Immature natural killer cell (primary cell): ENCODE data around the gene CCL21. TPM values are rescaled to one million over a fixed set of nuclear protein-coding genes. Genes with fewer than 3 reads are reported as not detected.
A peak's percentile ranks its signal among the peaks of the same experiment; 100 is the strongest.

ENCODE experiments used
- DNase-seq, 3 donors: peaks; one replicate each; pipeline ENCODE4 v3.0.0; 2022; ENCODE audit warnings: mixed read lengths in 1 of 3
- H3K27ac Mint-ChIP-seq, 6 donors: one replicate each; pipeline ENCODE4 v1.8.0; 2020; ENCODE audit warnings: mixed read lengths in 6 of 6, mild to moderate bottlenecking in 5 of 6, inconsistent platforms in 4 of 6, moderate library complexity in 3 of 6
- H3K27me3 Mint-ChIP-seq, 3 donors: one replicate each; pipeline ENCODE4 v1.8.0; 2020 to 2021; ENCODE audit warnings: low read depth in 3 of 3, mild to moderate bottlenecking in 3 of 3, mixed read lengths in 3 of 3, moderate library complexity in 3 of 3, inconsistent platforms in 1 of 3
- H3K36me3 Mint-ChIP-seq, 3 donors: one replicate each; pipeline ENCODE4 v1.8.0; 2020; ENCODE audit warnings: mixed read lengths in 3 of 3, inconsistent platforms in 2 of 3, mild to moderate bottlenecking in 2 of 3
- H3K4me1 Mint-ChIP-seq, 2 donors: one replicate each; pipeline ENCODE4 v1.8.0; 2020; ENCODE audit warnings: inconsistent platforms in 2 of 2, mild to moderate bottlenecking in 2 of 2, mixed read lengths in 2 of 2, moderate library complexity in 1 of 2
- H3K4me3 Mint-ChIP-seq, 5 donors: one replicate each; pipeline ENCODE4 v1.8.0; 2020; ENCODE audit warnings: mild to moderate bottlenecking in 5 of 5, mixed read lengths in 5 of 5, inconsistent platforms in 3 of 5, moderate library complexity in 3 of 5
- H3K9me3 Mint-ChIP-seq, 6 donors: one replicate each; pipeline ENCODE4 v1.8.0; 2020; ENCODE audit warnings: mild to moderate bottlenecking in 6 of 6, mixed read lengths in 6 of 6, inconsistent platforms in 4 of 6, moderate library complexity in 3 of 6
- polyA plus RNA-seq, 3 donors: library from polyadenylated mRNA; unstranded; fragments of 300-500 nt; fragmentation: Illumina TruSeq; gene quantifications; one replicate each; pipeline ENCODE4 v1.2.3, GENCODE V29; 2021

Gene CCL21
- polyA plus RNA-seq, 3 donors from 2014 or later, result not detected

- DNase-seq, result no peak
- Mint-ChIP-seq H3K27me3 (peaks cover 0 to 4% (median 0%) of the 10 kb centered on the region in 3 donors), H3K4me1 (no peaks in the 10 kb centered on the region), H3K4me3 (no peak overlapping the region), H3K9me3 (no peaks in the 10 kb centered on the region), H3K27ac (no peak overlapping the region), H3K36me3 (no peaks in the 10 kb centered on the region)
These were observed 18.0 kb downstream of the CCL21 start for GRCh38 chr9:34691936-34692315.

- Mint-ChIP-seq H3K36me3 (no peaks in the 10 kb centered on the region), H3K4me1 (no peaks in the 10 kb centered on the region), H3K27ac (no peak within 1 kb of the TSS), H3K27me3 (peaks cover 0 to 4% (median 0%) of the 10 kb centered on the region in 3 donors), H3K4me3 (no peak within 1 kb of the TSS), H3K9me3 (no peaks in the 10 kb centered on the region)
- no peak for DNase-seq
These were observed 18.7 kb downstream of the CCL21 start, which contains the start of gene CCL19 for GRCh38 chr9:34690983-34691935. Gene CCL19, minus strand, starts transcription at chr9:34691276. Its CDS starts 137 bp downstream, at chr9:34691139.

- H3K27ac Mint-ChIP-seq, result no peak overlapping the region
- peaks cover 0 to 2% of the 10 kb centered on the region in 2 donors for H3K4me1 Mint-ChIP-seq
- H3K9me3 Mint-ChIP-seq, result no peaks in the 10 kb centered on the region
- no peak overlapping the region for H3K4me3 Mint-ChIP-seq
- DNase-seq, result no peak
- peaks cover 0 to 3% (median 0%) of the 10 kb centered on the region in 3 donors for H3K27me3 Mint-ChIP-seq
- peaks cover 0 to 3% (median 0%) of the 10 kb centered on the region in 3 donors for H3K36me3 Mint-ChIP-seq
These were observed 20.4 kb downstream of the CCL21 start for GRCh38 chr9:34689512-34689911.

- Mint-ChIP-seq H3K27me3 (peaks cover 0 to 3% (median 0%) of the 10 kb centered on the region in 3 donors), H3K9me3 (no peaks in the 10 kb centered on the region), H3K4me3 (no peak overlapping the region), H3K27ac (no peak overlapping the region), H3K4me1 (peaks cover 0 to 2% of the 10 kb centered on the region in 2 donors), H3K36me3 (peaks cover 0 to 3% (median 0%) of the 10 kb centered on the region in 3 donors)
- no peak for DNase-seq
These were observed 20.8 kb downstream of the CCL21 start for GRCh38 chr9:34689116-34689470.

GRCh38 chr9:34688329-34689115 is 21.4 kb downstream of the CCL21 start:
- Mint-ChIP-seq H3K27me3 (peaks cover 0 to 3% (median 0%) of the 10 kb centered on the region in 3 donors), H3K36me3 (peaks cover 0 to 3% (median 0%) of the 10 kb centered on the region in 3 donors), H3K27ac (no peak overlapping the region), H3K9me3 (no peaks in the 10 kb centered on the region), H3K4me1 (peaks cover 0 to 2% of the 10 kb centered on the region in 2 donors), H3K4me3 (no peak overlapping the region)
- DNase-seq, result no peak

- no peak overlapping the region for H3K4me3 Mint-ChIP-seq
- no peak for DNase-seq
- H3K27me3 Mint-ChIP-seq, result no peaks in the 10 kb centered on the region
- no peak overlapping the region for H3K27ac Mint-ChIP-seq
- peaks cover 0 to 2% of the 10 kb centered on the region in 2 donors for H3K4me1 Mint-ChIP-seq
- no peaks in the 10 kb centered on the region for H3K9me3 Mint-ChIP-seq
- H3K36me3 Mint-ChIP-seq, result peaks cover 0 to 3% (median 0%) of the 10 kb centered on the region in 3 donors
These were observed 22.5 kb downstream of the CCL21 start for GRCh38 chr9:34687276-34688030.

- Mint-ChIP-seq H3K9me3 (no peaks in the 10 kb centered on the region), H3K36me3 (peaks cover 0 to 3% (median 0%) of the 10 kb centered on the region in 3 donors), H3K27me3 (no peaks in the 10 kb centered on the region), H3K4me1 (peaks cover 0 to 2% of the 10 kb centered on the region in 2 donors), H3K4me3 (no peak overlapping the region), H3K27ac (no peak overlapping the region)
- no peak for DNase-seq
These were observed 23.2 kb downstream of the CCL21 start for GRCh38 chr9:34686732-34687131.

GRCh38 chr9:34686231-34686630 is 23.7 kb downstream of the CCL21 start:
- peaks cover 0 to 3% (median 0%) of the 10 kb centered on the region in 3 donors for H3K36me3 Mint-ChIP-seq
- H3K9me3 Mint-ChIP-seq, result no peaks in the 10 kb centered on the region
- no peak overlapping the region for H3K27ac Mint-ChIP-seq
- H3K4me3 Mint-ChIP-seq, result no peak overlapping the region
- no peak for DNase-seq
- H3K4me1 Mint-ChIP-seq, result peaks cover 0 to 2% of the 10 kb centered on the region in 2 donors
- peaks cover 0 to 2% (median 2%) of the 10 kb centered on the region in 3 donors for H3K27me3 Mint-ChIP-seq

- DNase-seq, result no peak
- Mint-ChIP-seq H3K27ac (no peak overlapping the region), H3K4me1 (peaks cover 0 to 2% of the 10 kb centered on the region in 2 donors), H3K36me3 (peaks cover 0 to 3% (median 0%) of the 10 kb centered on the region in 3 donors), H3K4me3 (no peak overlapping the region), H3K9me3 (no peaks in the 10 kb centered on the region), H3K27me3 (peaks cover 2 to 4% (median 2%) of the 10 kb centered on the region in 3 donors)
These were observed 24.3 kb downstream of the CCL21 start for GRCh38 chr9:34685591-34685990.

- Mint-ChIP-seq H3K4me1 (peaks cover 0 to 2% of the 10 kb centered on the region in 2 donors), H3K36me3 (peaks cover 0 to 3% (median 0%) of the 10 kb centered on the region in 3 donors), H3K4me3 (no peak overlapping the region), H3K27me3 (peaks cover 2 to 4% (median 2%) of the 10 kb centered on the region in 3 donors), H3K9me3 (no peaks in the 10 kb centered on the region), H3K27ac (no peak overlapping the region)
- no peak for DNase-seq
These were observed 25.1 kb downstream of the CCL21 start for GRCh38 chr9:34684816-34685215.

- Mint-ChIP-seq H3K27ac (no peak overlapping the region), H3K27me3 (peaks cover 2 to 4% (median 2%) of the 10 kb centered on the region in 3 donors), H3K9me3 (no peaks in the 10 kb centered on the region), H3K4me1 (peaks cover 0 to 2% of the 10 kb centered on the region in 2 donors), H3K36me3 (peaks cover 0 to 3% (median 0%) of the 10 kb centered on the region in 3 donors), H3K4me3 (no peak overlapping the region)
- DNase-seq, result no peak
These were observed 25.8 kb downstream of the CCL21 start for GRCh38 chr9:34684145-34684544.

- Mint-ChIP-seq H3K9me3 (no peaks in the 10 kb centered on the region), H3K27ac (no peak overlapping the region), H3K27me3 (peaks cover 0 to 2% (median 1%) of the 10 kb centered on the region in 3 donors), H3K4me1 (no peaks in the 10 kb centered on the region), H3K4me3 (no peak overlapping the region), H3K36me3 (no peaks in the 10 kb centered on the region)
- DNase-seq, result no peak
These were observed 34.1 kb downstream of the CCL21 start for GRCh38 chr9:34675869-34676268.

- H3K4me1 Mint-ChIP-seq, result no peaks in the 10 kb centered on the region
- peak; percentile 17 to 28 (median 23) for DNase-seq
- H3K27me3 Mint-ChIP-seq, result peaks cover 0 to 1% (median 0%) of the 10 kb centered on the region in 3 donors
- no peaks in the 10 kb centered on the region for H3K9me3 Mint-ChIP-seq
- no peak overlapping the region for H3K27ac Mint-ChIP-seq
- no peak overlapping the region for H3K4me3 Mint-ChIP-seq
- H3K36me3 Mint-ChIP-seq, result no peaks in the 10 kb centered on the region
These were observed 34.8 kb downstream of the CCL21 start for GRCh38 chr9:34675048-34675714.
